ENCODE data around the gene SKIC8. TPM values are rescaled to one million over a fixed set of nuclear protein-coding genes. Genes with fewer than 3 reads are reported as not detected.

The SKIC8 gene
- total RNA-seq, 1 experiment from 2014 or later = 55.5 TPM

GRCh38 chr15:78304216-78305066 is 5.0 kb upstream of the SKIC8 start:
- Histone ChIP-seq H3K36me3 (ENCODE audit: insufficient read depth, low read length, poor library complexity, severe bottlenecking) (no peaks in the 10 kb centered on the region), H3K27me3 (replicated peaks; ENCODE audit: insufficient read depth, low read depth, low read length, poor library complexity) (no peaks in the 10 kb centered on the region), H3K9me3 (ENCODE audit: low read depth, low read length, poor library complexity, severe bottlenecking) (no peaks in the 10 kb centered on the region), H3K4me1 (ENCODE audit: insufficient read depth, low read length, poor library complexity, severe bottlenecking) (peaks cover 9% of the 10 kb centered on the region), H3K4me3 (ENCODE audit: low read depth, low read length, poor library complexity, severe bottlenecking) (no peak overlapping the region), H3K27ac (ENCODE audit: low read depth, low read length, poor library complexity, severe bottlenecking) (no peak overlapping the region)
- TF ChIP-seq EZH2 (IDR thresholded peaks at IDR 0.05; ENCODE audit: borderline replicate concordance, low read depth, low read length, poor library complexity, severe bottlenecking) = no peak
- no peak for TF ChIP-seq CTCF (conservative IDR thresholded peaks at IDR 0.05; ENCODE audit: low read depth, low read length)
- intact Hi-C loops (cut with micrococcal nuclease; ENCODE audit: unreplicated experiment) = loop anchor here (5.0 to 10.0 kb wide), 2 partner anchors 260 to 403 kb away; partner anchors contain the start of gene CHRNA5
- ChIA-PET CTCF (no interaction called here), POLR2A (ENCODE audit: low non-redundant PET) (no interaction called here)
- BruUV-seq (replicated peaks) = no TSS peak
- DNase-seq (ENCODE audit: low spot score) = no peak

GRCh38 chr15:78302579-78303312 is 3.3 kb upstream of the SKIC8 start:
- CTCF ChIA-PET = no interaction called here
- POLR2A ChIA-PET (ENCODE audit: low non-redundant PET) = no interaction called here

GRCh38 chr15:78301828-78302227 is 2.4 kb upstream of the SKIC8 start:
- ChIA-PET POLR2A (ENCODE audit: low non-redundant PET) (no interaction called here), CTCF (no interaction called here)
- H3K27me3 ChIP-seq (replicated peaks; ENCODE audit: insufficient read depth, low read depth, low read length, poor library complexity) = no peaks in the 10 kb centered on the region
- intact Hi-C loops (cut with micrococcal nuclease; ENCODE audit: unreplicated experiment) = loop anchor here (10.0 kb wide), 1 partner anchor 263 kb away; the partner anchor contains the start of gene CHRNA5
- peaks cover 16% of the 10 kb centered on the region for H3K4me1 ChIP-seq (ENCODE audit: insufficient read depth, low read length, poor library complexity, severe bottlenecking)
- H3K4me3 ChIP-seq (ENCODE audit: low read depth, low read length, poor library complexity, severe bottlenecking) = no peak overlapping the region
- H3K36me3 ChIP-seq (ENCODE audit: insufficient read depth, low read length, poor library complexity, severe bottlenecking) = no peaks in the 10 kb centered on the region
- no peak overlapping the region for H3K27ac ChIP-seq (ENCODE audit: low read depth, low read length, poor library complexity, severe bottlenecking)
- TF ChIP-seq CTCF (conservative IDR thresholded peaks at IDR 0.05; ENCODE audit: low read depth, low read length) = no peak
- no peak for TF ChIP-seq EZH2 (IDR thresholded peaks at IDR 0.05; ENCODE audit: borderline replicate concordance, low read depth, low read length, poor library complexity, severe bottlenecking)
- no peaks in the 10 kb centered on the region for H3K9me3 ChIP-seq (ENCODE audit: low read depth, low read length, poor library complexity, severe bottlenecking)
- no TSS peak for BruUV-seq (replicated peaks)
- no peak for DNase-seq (ENCODE audit: low spot score)

More at GRCh38 chr15:78302579-78303312, 3.3 kb upstream of the SKIC8 start:
- no peaks in the 10 kb centered on the region for H3K9me3 ChIP-seq (ENCODE audit: low read depth, low read length, poor library complexity, severe bottlenecking)
- DNase-seq (ENCODE audit: low spot score) = peak; percentile 57
- no peaks in the 10 kb centered on the region for H3K27me3 ChIP-seq (replicated peaks; ENCODE audit: insufficient read depth, low read depth, low read length, poor library complexity)
- H3K36me3 ChIP-seq (ENCODE audit: insufficient read depth, low read length, poor library complexity, severe bottlenecking) = no peaks in the 10 kb centered on the region
- peaks cover 16% of the 10 kb centered on the region for H3K4me1 ChIP-seq (ENCODE audit: insufficient read depth, low read length, poor library complexity, severe bottlenecking)
- intact Hi-C loops (cut with micrococcal nuclease; ENCODE audit: unreplicated experiment) = loop anchor here (10.0 kb wide), 1 partner anchor 262 kb away; the partner anchor contains the start of gene CHRNA5
- H3K27ac ChIP-seq (ENCODE audit: low read depth, low read length, poor library complexity, severe bottlenecking) = no peak overlapping the region
- BruUV-seq (replicated peaks) = no TSS peak
- no peak for TF ChIP-seq EZH2 (IDR thresholded peaks at IDR 0.05; ENCODE audit: borderline replicate concordance, low read depth, low read length, poor library complexity, severe bottlenecking)
- no peak for TF ChIP-seq CTCF (conservative IDR thresholded peaks at IDR 0.05; ENCODE audit: low read depth, low read length)
- H3K4me3 ChIP-seq (ENCODE audit: low read depth, low read length, poor library complexity, severe bottlenecking) = no peak overlapping the region

Measured in A673 (cell line).